ENCODE results near the gene LMAN2.

The LMAN2 gene

DNA sequence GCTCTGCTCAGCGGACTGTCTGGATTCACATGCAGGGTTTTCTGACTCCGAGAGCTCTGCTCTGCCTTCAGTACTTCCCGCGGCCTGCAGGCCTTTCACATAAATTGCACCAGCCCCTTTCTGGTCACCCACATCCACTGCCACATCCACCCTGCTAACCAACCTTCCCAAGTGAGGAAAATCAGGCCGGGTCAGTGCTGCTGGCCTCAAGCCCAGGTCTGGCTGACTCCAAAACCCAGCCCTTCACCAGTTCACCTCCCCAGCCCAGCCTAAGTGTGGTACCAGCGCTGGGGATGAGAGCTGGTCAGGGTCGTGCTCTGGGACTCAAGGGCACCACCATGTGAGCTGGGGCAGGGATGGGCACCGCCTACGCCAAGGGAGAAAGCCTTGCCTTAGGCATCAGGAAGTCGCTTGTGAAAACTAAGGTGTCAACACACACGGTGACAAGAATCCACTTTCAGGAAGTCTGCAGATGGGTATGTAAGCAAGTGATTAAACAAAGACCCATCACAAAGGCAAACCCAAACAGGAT lies 12.3 kb downstream of the LMAN2 start:
- Histone ChIP-seq H4K20me1 (ENCODE audit: insufficient read depth, low read length) (0 out of 2 replicates have a peak, but pooled peaks cover 3% of the 10 kb centered on the region), H3K36me3 (replicated peaks; ENCODE audit: insufficient read depth, low read length) (peaks cover 8% of the 10 kb centered on the region), H3F3A (ENCODE audit: insufficient read depth, low read length) (no peaks in the 10 kb centered on the region), H3K79me2 (ENCODE audit: low read length) (peaks cover 65% of the 10 kb centered on the region), H3K4me3 (ENCODE audit: low read length) (no peak overlapping the region), H2AFZ (ENCODE audit: low read length) (no peak overlapping the region), H3K9me3 (replicated peaks; ENCODE audit: insufficient read depth, low read length) (no peaks in the 10 kb centered on the region), H3K9me2 (replicated peaks; ENCODE audit: insufficient read depth, low read length) (no peaks in the 10 kb centered on the region), H3K4me1 (ENCODE audit: low read length) (no peaks in the 10 kb centered on the region), H3K27ac (ENCODE audit: low read length) (no peak overlapping the region), H3K27me3 (replicated peaks; ENCODE audit: insufficient read depth, low read length) (no peaks in the 10 kb centered on the region), H3K9ac (ENCODE audit: low read length) (no peak overlapping the region), H3K4me2 (ENCODE audit: low read depth, low read length) (no peak overlapping the region)
- no peak for DNase-seq
- TF ChIP-seq EZH2 (optimal IDR thresholded peaks at IDR 0.05; ENCODE audit: low read depth, low read length) (no peak), EZH2phosphoT487 (IDR thresholded peaks at IDR 0.05; ENCODE audit: low read length) (no peak)
- TF ChIP-seq, protein P1, sequence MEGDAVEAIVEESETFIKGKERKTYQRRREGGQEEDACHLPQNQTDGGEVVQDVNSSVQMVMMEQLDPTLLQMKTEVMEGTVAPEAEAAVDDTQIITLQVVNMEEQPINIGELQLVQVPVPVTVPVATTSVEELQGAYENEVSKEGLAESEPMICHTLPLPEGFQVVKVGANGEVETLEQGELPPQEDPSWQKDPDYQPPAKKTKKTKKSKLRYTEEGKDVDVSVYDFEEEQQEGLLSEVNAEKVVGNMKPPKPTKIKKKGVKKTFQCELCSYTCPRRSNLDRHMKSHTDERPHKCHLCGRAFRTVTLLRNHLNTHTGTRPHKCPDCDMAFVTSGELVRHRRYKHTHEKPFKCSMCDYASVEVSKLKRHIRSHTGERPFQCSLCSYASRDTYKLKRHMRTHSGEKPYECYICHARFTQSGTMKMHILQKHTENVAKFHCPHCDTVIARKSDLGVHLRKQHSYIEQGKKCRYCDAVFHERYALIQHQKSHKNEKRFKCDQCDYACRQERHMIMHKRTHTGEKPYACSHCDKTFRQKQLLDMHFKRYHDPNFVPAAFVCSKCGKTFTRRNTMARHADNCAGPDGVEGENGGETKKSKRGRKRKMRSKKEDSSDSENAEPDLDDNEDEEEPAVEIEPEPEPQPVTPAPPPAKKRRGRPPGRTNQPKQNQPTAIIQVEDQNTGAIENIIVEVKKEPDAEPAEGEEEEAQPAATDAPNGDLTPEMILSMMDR (IDR thresholded peaks at IDR 0.05; ENCODE audit: low read length) = no peak

DNA sequence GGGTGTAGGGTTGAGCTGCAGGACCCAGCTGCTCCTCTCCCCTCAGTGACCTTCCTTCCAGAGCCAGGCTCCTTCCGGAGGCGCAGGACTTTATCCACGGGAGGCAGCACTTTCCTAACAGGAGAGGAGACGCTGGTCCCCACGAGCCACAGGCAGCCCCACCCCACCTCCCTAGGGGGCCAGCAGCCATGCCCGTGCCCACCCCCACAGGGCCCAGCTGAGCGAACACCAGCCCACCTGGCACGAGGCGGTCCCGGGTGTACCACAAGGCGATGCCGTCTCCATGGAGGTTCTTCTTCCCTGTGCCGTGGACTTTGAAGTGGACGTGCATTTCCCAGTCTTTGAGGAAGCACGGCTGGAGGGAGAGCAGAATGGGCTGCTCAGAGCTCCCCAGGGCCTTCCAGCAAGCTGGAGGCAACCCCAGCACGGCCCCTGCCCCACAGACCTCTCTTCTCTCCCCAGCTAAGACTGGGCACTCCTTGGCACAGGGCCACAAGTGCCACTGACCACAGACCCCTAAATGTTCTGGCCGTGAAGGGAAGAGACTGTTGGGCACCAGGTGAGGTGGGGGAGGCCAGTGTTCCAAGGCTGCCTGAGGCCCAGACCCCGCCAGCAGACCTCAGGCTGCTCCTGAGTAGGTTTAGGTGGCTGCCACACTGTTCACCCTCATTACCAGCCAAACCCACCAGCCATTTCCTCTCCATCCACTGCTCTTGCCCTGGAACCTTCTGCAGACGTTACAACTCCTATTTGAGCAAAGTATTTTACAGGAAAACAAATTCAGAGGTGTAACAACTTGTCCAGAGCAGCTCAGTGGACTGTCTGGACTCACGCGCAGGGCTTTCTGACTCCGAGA lies 13.0 kb downstream of the LMAN2 start:
- no peak for TF ChIP-seq EZH2phosphoT487 (IDR thresholded peaks at IDR 0.05; ENCODE audit: low read length)
- no peak for TF ChIP-seq EZH2 (optimal IDR thresholded peaks at IDR 0.05; ENCODE audit: low read depth, low read length)
- TF ChIP-seq, protein P1 (IDR thresholded peaks at IDR 0.05; ENCODE audit: low read length) = no peak
- Histone ChIP-seq H3K36me3 (replicated peaks; ENCODE audit: insufficient read depth, low read length) (peaks cover 12% of the 10 kb centered on the region), H3K9me3 (replicated peaks; ENCODE audit: insufficient read depth, low read length) (no peaks in the 10 kb centered on the region), H3K27me3 (replicated peaks; ENCODE audit: insufficient read depth, low read length) (no peaks in the 10 kb centered on the region), H3K9me2 (replicated peaks; ENCODE audit: insufficient read depth, low read length) (no peaks in the 10 kb centered on the region), H3K27ac (ENCODE audit: low read length) (no peak overlapping the region), H3K4me1 (ENCODE audit: low read length) (no peaks in the 10 kb centered on the region), H3K4me3 (ENCODE audit: low read length) (no peak overlapping the region), H2AFZ (ENCODE audit: low read length) (no peak overlapping the region), H3K4me2 (ENCODE audit: low read depth, low read length) (no peak overlapping the region), H3F3A (ENCODE audit: insufficient read depth, low read length) (no peaks in the 10 kb centered on the region), H3K79me2 (ENCODE audit: low read length) (peaks cover 59% of the 10 kb centered on the region), H3K9ac (ENCODE audit: low read length) (no peak overlapping the region), H4K20me1 (ENCODE audit: insufficient read depth, low read length) (0 out of 2 replicates have a peak, but pooled peaks cover 3% of the 10 kb centered on the region)
- DNase-seq = no peak

GRCh38 chr5:177336603-177337494 lies 14.6 kb downstream of the LMAN2 start:
- DNase-seq = no peak
- TF ChIP-seq EZH2phosphoT487 (IDR thresholded peaks at IDR 0.05; ENCODE audit: low read length) (no peak), EZH2 (optimal IDR thresholded peaks at IDR 0.05; ENCODE audit: low read depth, low read length) (no peak)
- TF ChIP-seq, protein P1 (IDR thresholded peaks at IDR 0.05; ENCODE audit: low read length) = no peak
- Histone ChIP-seq H3K79me2 (ENCODE audit: low read length) (peaks cover 44% of the 10 kb centered on the region), H3K4me1 (ENCODE audit: low read length) (no peaks in the 10 kb centered on the region), H3K27me3 (replicated peaks; ENCODE audit: insufficient read depth, low read length) (no peaks in the 10 kb centered on the region), H3K9me2 (replicated peaks; ENCODE audit: insufficient read depth, low read length) (no peaks in the 10 kb centered on the region), H2AFZ (ENCODE audit: low read length) (no peak overlapping the region), H3K4me2 (ENCODE audit: low read depth, low read length) (no peak overlapping the region), H3F3A (ENCODE audit: insufficient read depth, low read length) (no peaks in the 10 kb centered on the region), H3K9me3 (replicated peaks; ENCODE audit: insufficient read depth, low read length) (no peaks in the 10 kb centered on the region), H4K20me1 (ENCODE audit: insufficient read depth, low read length) (0 out of 2 replicates have a peak, but pooled peaks cover 3% of the 10 kb centered on the region), H3K4me3 (ENCODE audit: low read length) (no peak overlapping the region), H3K27ac (ENCODE audit: low read length) (no peak overlapping the region), H3K36me3 (replicated peaks; ENCODE audit: insufficient read depth, low read length) (peaks cover 12% of the 10 kb centered on the region), H3K9ac (ENCODE audit: low read length) (no peak overlapping the region)
